Vagina (tissue), 2 donors: ENCODE results near the gene WWOX.

Experiments
- CTCF ChIP-seq, 3 experiments: fragments of 450-650 bp in 2 of 3; fragments of 200-600 bp in 1 of 3; sonication (generic) in 1 of 3; IDR thresholded peaks; one replicate each; pipeline ENCODE4 v1.5.1; 2017 to 2019; ENCODE audit warnings: antibody characterized with exemption in 3 of 3, mild to moderate bottlenecking in 2 of 3, moderate library complexity in 2 of 3
- POLR2A ChIP-seq, 2 donors: fragments of 450-650 bp; IDR thresholded peaks; one replicate each; pipeline ENCODE4 v1.6.1; 2017; ENCODE audit warnings: antibody characterized with exemption in 2 of 2, mild to moderate bottlenecking in 2 of 2, moderate library complexity in 2 of 2
- POLR2AphosphoS5 ChIP-seq, 2 donors: sonication (generic); formaldehyde crosslinking; IDR thresholded peaks; one replicate each; pipeline ENCODE4 v1.9.0; 2017; ENCODE audit warnings: antibody characterized with exemption in 2 of 2, mild to moderate bottlenecking in 2 of 2, low read depth in 1 of 2; ENCODE audit not compliant: insufficient read depth in 1 of 2

DNA sequence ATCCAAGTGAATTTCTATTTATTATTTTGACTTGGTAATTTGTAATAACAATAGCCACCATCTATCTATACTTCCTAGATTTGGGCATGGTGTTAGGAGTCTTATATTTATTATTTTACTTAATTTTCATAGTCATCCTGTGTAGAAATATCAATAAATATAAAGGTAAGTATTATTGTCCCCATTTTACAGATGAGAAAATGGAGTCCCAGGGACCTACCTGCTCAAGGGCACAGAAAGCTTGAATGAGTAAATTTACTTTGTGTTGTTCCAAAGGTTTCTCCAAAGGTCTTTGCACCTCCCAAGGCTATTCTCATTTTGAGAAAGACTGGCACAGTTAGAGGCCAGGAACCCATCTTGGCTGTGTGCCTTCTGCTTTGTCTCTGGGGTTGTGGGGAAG is 738.3 kb downstream of the WWOX start:
- TF ChIP-seq CTCF (IDR thresholded peaks at IDR 0.05) (no peak), POLR2A (IDR thresholded peaks at IDR 0.05) (no peak), POLR2AphosphoS5 (IDR thresholded peaks at IDR 0.05; ENCODE audit: insufficient read depth in 1 of 2, low read depth in 1 of 2) (no peak)
